CD4-positive, alpha-beta T cell treated with Interferon gamma for 1 hour (primary cell): ENCODE measurements around the gene ADGRF4.

Experiments
- DNase-seq: peaks from one replicate; pipeline ENCODE4 v3.0.0-alpha.2; 2020

Gene ADGRF4, protein sequence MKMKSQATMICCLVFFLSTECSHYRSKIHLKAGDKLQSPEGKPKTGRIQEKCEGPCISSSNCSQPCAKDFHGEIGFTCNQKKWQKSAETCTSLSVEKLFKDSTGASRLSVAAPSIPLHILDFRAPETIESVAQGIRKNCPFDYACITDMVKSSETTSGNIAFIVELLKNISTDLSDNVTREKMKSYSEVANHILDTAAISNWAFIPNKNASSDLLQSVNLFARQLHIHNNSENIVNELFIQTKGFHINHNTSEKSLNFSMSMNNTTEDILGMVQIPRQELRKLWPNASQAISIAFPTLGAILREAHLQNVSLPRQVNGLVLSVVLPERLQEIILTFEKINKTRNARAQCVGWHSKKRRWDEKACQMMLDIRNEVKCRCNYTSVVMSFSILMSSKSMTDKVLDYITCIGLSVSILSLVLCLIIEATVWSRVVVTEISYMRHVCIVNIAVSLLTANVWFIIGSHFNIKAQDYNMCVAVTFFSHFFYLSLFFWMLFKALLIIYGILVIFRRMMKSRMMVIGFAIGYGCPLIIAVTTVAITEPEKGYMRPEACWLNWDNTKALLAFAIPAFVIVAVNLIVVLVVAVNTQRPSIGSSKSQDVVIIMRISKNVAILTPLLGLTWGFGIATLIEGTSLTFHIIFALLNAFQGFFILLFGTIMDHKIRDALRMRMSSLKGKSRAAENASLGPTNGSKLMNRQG

DNA sequence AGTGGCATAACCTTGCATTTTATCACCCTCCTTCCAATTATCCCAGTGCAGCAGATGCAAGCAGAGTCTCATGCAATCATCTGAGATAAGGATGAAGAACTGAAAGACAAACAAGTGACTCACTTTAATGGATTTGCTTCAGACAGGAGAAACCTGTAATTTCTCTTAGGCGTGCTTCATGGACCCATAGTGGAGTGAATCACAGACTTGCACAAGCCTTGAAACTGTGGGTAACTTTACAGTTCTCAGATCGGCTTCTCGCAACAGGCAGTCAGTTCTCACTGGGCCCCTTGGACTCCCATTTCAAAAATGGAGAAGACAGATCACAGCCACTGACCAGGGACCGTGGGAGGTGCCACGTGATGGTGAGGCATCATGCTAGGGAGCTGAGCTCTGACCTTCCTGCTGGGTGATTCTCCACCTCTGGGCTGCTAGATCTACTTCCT, at the start of gene ADGRF4:
Gene ADGRF4 (plus strand): TSS at position 239 of the 446 bp plus-strand sequence. CDS start 8,666 bp downstream, outside the sequence.
- DNase-seq = no peak

DNA sequence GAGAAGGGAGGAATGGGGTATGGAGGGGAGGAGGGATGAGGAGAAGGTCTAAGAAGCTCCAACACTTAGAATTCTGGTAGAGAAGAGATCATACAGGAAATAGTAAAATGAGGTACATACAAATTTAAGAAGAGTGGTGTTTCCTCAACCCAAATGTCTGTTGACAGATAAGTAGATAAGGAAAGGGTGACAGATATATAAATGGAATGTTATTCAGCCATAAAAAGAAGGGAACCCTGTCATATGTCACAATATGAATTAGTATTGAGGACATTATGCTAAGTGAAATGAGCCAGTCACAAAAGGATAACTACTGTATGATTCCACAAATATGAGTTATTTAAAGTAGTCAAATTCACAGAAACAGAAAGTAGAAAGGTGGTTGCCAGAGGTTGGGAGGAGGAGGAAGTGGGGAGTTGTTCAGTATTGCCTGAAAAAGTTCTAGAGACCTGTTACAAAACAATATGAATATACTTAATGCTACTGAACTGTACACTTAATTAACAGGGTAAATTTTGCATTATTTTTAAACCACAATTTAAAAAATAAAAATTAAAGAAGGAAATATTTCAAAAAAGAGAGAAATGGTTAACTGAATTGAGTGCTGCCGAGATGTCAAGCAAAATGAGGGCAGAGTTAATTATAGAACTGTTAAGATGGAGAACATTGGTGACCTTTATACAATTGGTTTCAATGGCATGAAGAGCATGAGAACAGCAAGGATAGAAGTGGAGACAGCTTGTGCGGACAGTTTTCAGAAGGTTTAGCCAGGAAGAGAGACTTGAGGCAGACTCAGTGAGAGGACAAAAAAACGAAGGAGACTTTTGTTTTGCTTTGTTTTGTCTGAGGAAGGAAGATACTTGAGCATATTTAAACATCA, 47.6 kb upstream of the ADGRF4 start:
- DNase-seq = no peak

DNA sequence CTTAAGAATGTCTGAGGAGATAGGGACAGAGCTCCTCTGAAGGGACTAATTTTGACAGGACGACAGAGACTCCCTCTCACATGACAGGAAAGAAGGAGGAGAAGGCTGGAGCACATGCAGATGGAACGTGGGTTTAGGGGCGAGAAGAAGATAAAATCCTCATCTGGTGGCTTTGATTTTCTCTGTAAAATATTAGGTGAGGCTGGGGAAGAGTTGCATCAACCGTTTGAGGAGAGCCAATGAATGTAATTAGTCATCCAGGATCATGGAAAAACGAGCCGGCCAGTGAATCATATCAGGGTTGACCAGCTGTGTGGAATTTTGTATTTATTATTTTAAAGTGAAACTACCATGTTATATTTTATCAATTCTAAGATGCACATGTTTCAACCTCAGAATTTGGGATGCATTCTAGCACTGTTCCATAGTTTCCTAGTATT, 46.9 kb upstream of the ADGRF4 start:
- no peak for DNase-seq

DNA sequence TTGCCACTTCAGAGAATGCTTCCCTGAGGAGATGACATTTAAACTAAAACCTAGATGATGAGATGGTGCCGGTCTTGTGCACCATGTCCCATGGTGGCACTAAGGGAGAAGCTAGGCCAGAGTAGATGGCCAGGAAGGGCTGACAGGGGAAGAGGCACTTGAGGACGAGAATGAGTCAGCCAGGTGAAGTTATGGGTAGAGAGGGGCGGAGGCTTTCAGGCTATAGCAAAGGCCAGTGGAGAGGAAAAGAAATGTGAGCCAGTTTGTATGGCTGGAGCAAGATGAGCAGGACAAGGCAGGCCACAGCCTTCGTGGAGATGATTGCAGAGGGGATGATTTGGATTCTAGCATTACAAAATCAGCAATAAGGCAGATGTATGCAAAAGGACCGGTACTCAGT, 44.7 kb upstream of the ADGRF4 start:
- DNase-seq = no peak

DNA sequence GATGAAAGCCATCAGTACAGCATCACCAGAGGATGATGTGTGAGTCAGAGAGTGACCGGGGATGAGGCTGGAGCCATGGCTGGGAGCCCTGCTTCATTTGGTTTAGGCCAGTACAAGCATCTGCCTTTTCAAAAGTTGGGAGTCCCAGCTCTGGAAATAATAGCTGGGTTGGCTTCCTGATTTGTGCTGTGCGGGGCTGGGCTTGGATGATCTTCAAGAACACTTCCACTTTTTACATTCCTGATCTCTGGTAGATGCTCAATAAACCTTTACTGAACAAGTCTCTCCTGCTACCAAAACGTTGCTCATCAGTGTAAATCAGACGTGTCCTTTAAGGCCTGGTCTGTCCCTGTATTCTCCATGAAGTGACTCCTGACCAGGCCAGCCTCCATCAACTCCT, 44.1 kb upstream of the ADGRF4 start:
- DNase-seq = no peak

DNA sequence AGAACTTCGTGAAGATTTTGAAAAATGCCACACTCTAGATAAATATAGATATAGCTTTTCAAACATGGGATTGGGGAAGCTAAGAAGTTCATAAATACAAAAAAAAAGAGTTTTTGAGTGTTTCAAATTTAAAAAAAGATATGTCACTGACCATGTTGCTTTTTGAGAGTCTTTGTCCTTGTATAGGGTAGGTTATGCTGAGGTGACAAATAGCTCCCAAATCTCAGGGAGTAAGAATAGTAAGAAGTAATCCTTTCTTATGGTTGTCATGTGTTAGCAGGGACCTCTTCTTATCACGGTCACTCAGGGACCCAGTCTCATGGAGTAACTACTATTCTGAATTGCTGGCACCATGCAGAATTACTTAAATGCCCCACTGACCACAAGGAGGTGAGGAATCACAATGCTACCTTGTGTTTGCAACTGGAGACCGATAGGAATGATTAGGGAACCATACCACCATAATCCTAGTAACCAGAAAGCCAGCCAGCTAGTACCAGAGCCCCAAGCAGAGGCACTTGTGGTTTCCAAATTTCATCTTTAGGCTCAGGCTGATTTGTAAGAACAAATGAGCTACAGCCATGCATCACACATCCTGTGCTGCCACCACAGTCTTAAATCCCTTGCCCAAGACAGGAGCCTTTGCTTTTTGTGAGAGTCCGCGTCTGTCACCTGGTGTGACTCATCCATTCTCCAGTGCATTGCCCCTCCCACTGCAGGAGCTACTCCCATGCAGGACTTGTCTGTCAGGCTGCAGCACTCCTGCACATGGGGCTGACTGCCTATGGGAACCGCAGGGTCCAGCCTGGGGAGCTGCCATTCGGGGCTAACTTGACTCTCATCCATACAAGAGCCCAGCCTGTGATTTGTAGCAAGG, 42.4 kb upstream of the ADGRF4 start:
- DNase-seq = no peak

DNA sequence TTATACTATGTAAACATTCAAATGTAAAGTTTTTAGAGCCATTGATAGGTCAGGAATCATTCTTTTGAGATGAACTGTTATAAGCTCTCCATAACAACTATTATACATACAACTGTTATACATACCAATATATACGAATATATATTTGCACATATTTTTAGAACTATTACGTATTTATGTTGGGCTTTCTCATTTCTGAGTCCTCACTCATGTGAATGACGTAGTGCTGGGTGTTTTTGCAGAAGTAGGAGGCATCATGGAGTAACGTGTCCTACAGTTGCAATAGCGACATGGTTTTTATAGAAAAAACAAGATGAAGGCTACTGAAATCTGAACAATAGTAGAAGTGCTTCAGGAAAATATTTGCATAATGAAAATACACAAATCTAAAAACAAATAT, 36.4 kb upstream of the ADGRF4 start:
- no peak for DNase-seq

DNA sequence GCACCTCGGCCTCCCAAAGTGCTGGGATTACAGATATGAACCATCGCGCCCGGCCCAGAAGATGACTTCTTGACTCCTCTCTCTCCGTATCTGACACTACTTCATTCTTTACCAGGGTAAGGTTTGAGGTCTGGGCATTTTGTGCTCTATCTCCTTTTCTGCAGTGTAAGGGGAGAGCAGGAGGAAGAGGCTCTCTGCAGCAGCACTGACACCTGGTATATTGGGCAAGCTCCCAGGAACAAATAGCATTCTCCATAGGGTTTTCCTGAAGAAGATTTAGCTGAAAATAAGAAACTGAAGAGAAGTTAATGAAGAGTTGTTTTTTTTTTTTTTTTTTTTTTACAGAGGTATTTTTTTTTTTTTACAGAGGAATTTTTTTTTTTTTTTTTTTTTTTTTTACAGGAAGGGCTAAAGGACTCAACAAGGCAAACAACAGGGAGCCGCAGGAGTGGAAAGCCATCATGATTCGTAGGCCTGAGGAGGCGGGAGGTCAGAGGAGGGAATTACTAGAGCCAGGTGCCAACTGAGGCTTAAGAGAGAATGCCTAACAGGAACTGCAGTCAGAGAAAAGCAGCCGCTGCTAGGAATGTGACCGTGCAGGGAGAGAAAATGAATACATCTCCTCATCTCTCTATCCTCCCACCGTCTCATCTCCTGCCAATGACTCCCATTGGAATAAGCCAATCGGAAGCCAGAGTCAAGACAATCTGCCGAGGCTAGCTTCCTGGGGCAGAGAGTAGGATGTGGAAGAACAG, 34.7 kb upstream of the ADGRF4 start:
- no peak for DNase-seq

DNA sequence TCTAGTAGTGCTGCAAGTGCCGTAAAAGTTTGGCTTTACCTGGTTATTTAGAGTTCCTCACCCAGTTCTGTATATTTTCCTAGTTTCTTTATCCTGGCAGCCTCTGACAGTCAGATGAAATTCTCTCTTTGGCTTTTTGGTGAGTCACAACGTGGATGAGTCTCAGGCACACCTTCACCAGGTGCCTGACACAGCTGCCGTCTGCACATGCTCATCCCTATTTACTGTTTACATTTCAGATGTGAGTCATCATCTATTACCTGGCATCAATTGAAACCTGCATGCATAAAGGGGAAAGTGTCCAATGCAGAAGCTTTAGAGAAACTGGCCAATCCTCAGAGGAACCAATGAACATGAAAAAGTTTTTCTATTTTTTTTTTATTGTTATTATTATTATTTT, 33.3 kb upstream of the ADGRF4 start:
- DNase-seq = no peak

DNA sequence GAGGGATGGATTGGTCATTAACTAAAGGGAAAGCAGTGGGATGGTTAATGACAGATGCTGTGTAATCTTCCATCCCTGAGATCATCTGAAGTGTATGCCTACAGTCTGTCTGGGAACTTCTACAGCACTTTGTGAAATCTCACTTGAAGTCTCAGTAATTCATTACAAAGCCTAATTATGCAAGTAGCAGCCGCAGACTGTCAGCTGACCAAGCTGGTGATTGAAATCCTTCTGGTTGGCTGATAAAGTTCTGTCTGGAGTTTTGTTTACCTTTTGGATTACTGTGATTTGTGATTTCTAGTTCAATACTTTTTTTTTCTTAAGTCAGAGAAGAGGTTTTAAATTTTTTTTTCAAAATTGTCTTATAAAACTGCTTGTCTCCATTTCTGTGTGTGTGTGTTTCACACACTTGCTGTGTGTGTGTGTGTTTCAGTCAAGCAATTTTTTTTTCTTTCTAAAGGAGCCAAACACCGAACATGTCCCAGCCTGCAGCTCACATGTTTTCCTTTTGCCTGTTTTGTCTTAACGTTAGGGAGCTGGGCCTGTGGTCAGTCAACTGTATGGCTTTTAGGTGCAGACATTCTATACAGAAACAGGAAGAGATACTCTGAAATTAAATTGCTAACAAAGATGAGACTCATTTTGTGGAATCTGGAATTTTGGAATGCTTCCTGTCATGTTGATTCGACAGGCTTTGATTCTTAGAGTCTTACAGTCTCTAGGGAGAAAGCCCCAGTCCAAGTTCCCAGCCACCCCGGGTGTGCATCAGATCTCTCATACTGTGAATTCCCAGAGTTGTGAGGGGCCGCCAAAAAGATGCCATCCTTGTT, 28.5 kb upstream of the ADGRF4 start:
- DNase-seq = no peak

DNA sequence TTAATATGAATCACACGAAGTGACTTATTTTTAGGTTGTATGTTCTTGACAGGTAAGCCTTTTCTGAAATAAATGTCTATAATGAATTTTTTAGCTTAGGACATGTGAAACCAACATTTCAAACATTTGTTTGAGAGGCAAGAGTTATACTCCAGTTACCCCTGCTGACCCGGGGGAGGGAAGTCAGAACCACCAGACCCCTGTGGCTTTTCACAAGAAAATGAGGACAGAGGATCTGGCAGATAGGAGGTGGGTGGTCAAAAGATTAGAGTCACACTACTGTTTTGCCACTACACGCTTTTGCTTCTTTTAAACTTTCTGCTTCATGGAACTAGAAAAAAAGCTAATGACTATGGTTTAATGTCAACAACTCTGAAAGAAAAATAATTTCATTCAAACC, 27.5 kb upstream of the ADGRF4 start:
- DNase-seq = no peak

DNA sequence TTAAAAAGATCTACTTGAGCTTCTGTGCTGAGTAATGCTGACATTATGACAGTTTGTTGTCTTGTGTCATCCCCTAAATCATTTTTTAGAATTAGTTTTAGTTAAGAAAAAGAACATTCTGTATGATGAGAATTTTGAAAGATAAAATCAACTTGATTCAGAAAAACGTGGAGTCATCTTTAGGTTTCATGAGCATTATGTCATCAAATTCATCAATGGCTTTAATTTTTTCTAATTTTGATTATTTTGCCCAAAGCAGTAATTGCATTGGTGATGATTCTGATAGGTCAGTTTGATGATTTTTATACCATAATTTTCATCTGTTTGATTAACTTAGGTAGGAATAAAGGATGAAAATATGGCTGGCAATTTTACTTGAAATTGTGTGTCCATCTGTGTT, 26.6 kb upstream of the ADGRF4 start:
- DNase-seq = no peak

DNA sequence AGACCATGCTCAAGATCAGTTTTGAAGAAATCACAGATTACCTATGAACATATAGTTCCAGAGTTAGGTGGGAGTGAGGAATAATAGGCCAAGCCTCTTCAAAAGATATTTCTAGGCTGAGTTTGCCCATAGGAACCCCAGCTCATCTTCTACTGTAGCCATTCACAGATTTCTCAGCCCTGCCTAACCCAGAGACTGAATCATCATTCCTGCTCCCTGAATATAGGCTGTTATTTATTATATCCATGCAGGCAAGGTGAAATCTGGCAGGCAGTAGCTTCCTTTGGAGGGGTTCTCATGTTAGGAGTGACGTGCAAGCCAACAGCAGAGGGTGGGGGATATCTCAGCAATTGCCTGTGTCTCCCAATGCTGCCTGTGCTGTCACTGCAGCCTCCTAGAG, 25.6 kb upstream of the ADGRF4 start:
- no peak for DNase-seq

DNA sequence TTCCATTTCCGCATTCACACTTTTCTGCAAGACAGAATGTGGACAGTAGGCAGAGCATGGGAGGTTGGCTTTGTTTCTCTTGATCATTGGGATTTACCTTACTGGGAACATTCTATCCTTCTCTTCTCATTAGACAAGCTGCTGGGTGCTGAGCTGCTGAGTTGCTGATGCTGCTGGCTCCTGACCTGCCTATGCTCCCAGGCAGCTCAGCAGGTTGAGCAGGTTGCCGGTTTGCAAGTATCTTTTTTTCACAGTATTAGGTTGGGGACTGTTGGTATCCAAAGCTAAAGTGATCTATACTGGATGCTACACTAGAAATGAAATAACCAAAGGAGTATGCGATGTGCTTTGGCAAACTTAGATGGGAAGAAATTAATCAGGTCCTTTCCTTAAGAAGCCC, 23.7 kb upstream of the ADGRF4 start:
- DNase-seq = no peak

DNA sequence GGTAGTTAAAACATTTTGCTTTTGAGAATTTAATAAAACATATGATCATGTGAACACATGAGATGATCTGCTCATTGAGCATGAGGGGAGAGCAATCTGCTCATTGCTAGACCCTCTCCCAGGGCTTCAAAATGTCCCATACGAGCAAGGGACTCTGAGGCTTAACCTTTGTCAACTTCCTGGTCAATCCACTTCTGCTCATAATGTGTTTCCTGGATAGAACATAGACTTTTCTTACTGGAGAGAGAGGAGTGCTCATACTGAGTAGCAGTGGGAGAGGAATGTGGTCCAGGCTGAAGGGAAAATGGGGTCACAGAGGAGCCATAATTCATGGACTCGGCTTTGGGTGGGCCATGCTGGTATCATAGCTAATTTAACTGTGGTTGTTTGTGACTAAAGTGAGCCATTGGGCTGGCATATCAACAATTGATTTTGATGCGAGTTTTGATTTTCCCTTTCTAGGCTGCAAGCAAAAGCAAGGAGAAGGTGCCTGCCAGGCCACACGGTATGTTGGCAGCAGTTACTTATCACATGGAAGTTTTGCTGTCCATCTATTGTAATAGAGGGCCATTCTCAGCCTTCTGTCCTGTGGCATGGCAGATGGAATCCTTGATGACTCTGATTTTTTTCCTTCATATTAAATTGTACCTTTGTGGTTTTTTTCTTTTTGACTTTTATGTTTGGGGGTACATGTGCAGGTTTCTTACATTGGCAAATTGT, 20.8 kb upstream of the ADGRF4 start:
- no peak for DNase-seq

DNA sequence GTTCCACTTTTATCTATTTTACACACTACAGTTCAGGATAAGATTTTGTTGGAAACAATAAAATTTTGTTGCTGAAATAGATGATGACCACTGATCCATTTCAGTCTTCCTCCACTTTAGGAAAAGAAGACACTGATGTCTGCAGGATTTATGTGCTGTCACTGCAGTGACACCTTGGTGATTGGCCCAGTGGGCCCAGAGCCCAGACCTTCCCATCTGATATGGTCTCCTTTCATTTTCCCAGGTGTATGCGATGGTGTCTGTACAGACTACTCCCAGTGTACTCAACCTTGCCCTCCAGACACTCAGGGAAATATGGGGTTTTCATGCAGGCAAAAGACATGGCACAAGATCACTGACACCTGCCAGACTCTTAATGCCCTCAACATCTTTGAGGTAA, 19.6 kb upstream of the ADGRF4 start:
- DNase-seq = no peak

DNA sequence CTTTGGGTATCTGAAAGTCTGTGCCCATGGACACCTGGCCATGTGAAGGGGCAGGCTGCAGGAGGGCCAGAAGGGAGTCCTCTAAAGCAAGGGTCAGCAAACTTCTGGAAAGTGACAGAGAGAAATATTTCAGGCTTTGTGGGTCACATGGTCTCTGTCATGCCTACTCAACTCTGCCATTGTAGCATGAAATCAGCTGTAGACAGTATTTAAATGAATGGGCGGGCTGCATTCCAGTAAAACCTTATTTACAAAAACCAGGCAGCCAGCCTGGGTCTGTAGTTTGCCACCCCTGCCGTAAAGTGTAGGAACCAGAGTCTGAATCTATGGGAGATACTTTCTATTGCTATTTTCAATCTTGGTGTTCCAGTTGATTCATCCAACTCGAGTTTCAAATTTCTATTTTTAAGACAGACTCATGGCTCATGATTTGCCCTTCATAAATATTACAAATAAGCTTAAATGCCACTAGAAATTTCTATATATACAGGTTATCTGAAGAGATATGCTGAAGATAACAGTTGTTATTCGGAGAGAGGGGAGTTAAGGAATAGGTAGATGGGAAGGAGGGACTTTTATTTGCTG, 19.0 kb upstream of the ADGRF4 start:
- DNase-seq = no peak

DNA sequence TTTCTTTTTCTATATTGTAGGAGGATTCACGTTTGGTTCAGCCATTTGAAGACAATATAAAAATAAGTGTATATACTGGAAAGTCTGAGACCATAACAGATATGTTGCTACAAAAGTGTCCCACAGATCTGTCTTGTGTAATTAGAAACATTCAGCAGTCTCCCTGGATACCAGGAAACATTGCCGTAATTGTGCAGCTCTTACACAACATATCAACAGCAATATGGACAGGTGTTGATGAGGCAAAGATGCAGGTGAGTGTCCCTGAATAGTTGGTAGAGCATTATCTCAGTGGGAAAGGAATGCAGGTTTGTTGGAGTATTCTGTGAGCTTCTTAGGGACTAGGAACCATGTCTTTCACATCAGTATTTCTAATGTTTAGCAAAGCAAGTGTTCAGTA, 18.3 kb upstream of the ADGRF4 start:
- DNase-seq = no peak

DNA sequence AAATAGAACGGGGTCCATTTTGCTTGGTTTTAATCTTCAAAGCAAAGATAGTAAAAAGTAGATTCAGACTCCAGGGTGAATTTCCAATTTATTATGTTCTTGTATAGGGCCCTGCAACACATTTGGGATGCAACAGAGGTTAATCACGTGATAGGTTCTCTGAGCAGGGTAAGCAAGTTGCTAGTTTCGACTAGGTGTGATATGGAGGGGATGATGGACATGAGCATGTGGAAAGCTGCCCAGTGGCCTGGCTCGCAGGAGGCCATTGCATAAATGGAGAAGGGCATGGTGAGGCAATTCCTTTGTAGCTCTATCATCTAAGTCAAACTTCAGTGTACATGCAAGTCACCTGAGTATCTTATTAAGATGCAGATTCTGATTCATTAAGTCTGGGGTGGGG, 17.7 kb upstream of the ADGRF4 start:
- DNase-seq = no peak
